ENCODE data around the gene DTX3. TPM values are rescaled to one million over a fixed set of nuclear protein-coding genes. Genes with fewer than 3 reads are reported as not detected.
"Not testable (repeated sequence)": the region's sequence is repeated elsewhere in the genome, so short reads cannot be mapped to it uniquely, and the experiment has no call there.

Gene DTX3
- total and polyA plus RNA-seq, 12 donors, result 20.4 to 136 (median 47.6) TPM

DNA sequence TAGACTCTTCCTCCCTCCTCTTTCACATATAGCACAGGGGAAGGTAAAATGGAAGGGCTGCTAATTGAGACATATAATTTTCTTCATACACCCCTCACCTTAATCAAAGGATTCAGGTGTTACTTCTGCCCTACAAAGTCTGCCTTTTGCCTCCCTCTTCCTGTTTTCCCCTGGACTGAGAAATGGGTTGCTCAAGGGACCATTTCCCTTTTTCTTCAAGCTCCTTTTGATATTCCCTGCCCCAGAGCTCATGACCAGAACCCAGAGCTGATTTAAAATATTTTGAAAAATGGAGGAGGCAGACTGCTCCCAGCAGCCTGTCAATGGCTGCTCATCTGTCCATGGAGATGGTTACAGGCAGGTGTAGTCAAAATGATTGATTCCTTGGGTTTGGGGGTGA lies 19.9 kb upstream of the DTX3 start:
- H3K9me3 ChIP-seq (replicated peaks in 1 of 3), result no peaks in the 10 kb centered on the region
- H3K27ac ChIP-seq, result no peak overlapping the region
- intact Hi-C loops (cut with DNase I), result no loop called here
- H3K4me3 ChIP-seq, result no peak overlapping the region
- no peak for DNase-seq
- TF ChIP-seq POLR2A (IDR thresholded peaks at IDR 0.05) (no peak), CTCF (IDR thresholded peaks at IDR 0.05) (no peak)
- H3K27me3 ChIP-seq, result peaks cover 5% of the 10 kb centered on the region
- H3K4me1 ChIP-seq (replicated peaks in 1 of 2), result no peaks in the 10 kb centered on the region
- no peaks in the 10 kb centered on the region for H3K36me3 ChIP-seq (replicated peaks in 1 of 2)

DNA sequence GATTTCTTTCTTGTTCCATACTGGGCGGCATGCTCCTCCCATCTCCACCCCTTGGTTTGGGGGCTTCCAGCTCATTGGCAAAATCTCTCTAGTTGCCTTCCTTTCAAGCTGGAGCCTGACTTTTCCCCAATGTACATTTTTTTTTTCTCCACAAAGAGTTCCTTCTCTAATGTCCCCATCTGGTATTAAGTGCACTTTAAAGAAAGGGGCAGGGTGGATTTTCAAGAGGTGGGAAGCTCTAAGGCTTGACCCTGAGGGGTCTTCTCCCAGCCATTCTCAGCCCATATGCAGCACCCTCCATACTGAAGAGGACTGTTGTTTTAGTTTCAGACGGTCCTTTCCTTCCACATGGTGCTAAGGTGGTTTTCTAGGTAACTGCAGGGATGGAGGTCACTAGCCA lies 19.5 kb upstream of the DTX3 start:
- Histone ChIP-seq H3K36me3 (replicated peaks in 1 of 2) (no peaks in the 10 kb centered on the region), H3K4me3 (no peak overlapping the region), H3K27me3 (peaks cover 5% of the 10 kb centered on the region), H3K4me1 (replicated peaks in 1 of 2) (no peaks in the 10 kb centered on the region), H3K9me3 (replicated peaks in 1 of 3) (no peaks in the 10 kb centered on the region), H3K27ac (no peak overlapping the region)
- intact Hi-C loops (cut with DNase I), result no loop called here
- no peak for DNase-seq
- WGBS, 4 donors, result 60 to 91% (median 80%) methylated on average over 2 of the region's 2 CpGs
- TF ChIP-seq POLR2A (IDR thresholded peaks at IDR 0.05), result no peak
- no peak for TF ChIP-seq CTCF (IDR thresholded peaks at IDR 0.05)

DNA sequence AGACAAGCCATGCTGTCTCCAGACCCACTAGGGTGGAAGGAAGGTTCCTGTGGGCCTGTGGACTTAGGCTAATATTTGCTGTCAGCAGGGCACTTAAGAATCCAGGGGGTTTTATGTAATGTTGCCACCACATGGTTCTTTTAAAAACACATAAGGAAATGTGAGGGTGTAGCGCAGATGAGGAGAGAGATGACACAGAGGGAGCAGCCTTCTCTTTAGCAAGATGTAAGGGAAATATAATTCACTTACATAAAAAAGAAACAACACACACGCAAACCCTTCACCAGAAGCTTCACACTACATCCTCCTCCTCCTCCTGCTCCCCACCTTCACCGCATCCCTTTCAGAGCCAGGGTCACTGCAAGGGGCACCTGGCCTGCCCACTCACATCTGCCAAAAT lies 18.5 kb upstream of the DTX3 start:
- DNase-seq, result no peak
- no peak for TF ChIP-seq POLR2A (IDR thresholded peaks at IDR 0.05)
- TF ChIP-seq CTCF (IDR thresholded peaks at IDR 0.05), result no peak
- peaks cover 5% of the 10 kb centered on the region for H3K27me3 ChIP-seq
- WGBS, 4 donors, result 80 to 90% (median 86%) methylated on average over 3 of the region's 3 CpGs
- H3K9me3 ChIP-seq (replicated peaks in 1 of 3), result no peaks in the 10 kb centered on the region
- H3K4me1 ChIP-seq (replicated peaks in 1 of 2), result peaks cover 0 to 5% of the 10 kb centered on the region in 2 donors
- no peak overlapping the region for H3K4me3 ChIP-seq
- intact Hi-C loops (cut with DNase I), result no loop called here
- no peaks in the 10 kb centered on the region for H3K36me3 ChIP-seq (replicated peaks in 1 of 2)
- no peak overlapping the region for H3K27ac ChIP-seq

GRCh38 chr12:57586832-57587429 lies 17.7 kb upstream of the DTX3 start:
- no peak overlapping the region for H3K27ac ChIP-seq
- intact Hi-C loops (cut with DNase I), result no loop called here
- peaks cover 5 to 9% of the 10 kb centered on the region in 2 donors for H3K4me1 ChIP-seq (replicated peaks in 1 of 2)
- H3K4me3 ChIP-seq, result no peak overlapping the region
- TF ChIP-seq CTCF (IDR thresholded peaks at IDR 0.05) (no peak), POLR2A (IDR thresholded peaks at IDR 0.05) (no peak)
- H3K36me3 ChIP-seq (replicated peaks in 1 of 2), result no peaks in the 10 kb centered on the region
- H3K27me3 ChIP-seq, result peaks cover 2% of the 10 kb centered on the region
- H3K9me3 ChIP-seq (replicated peaks in 1 of 3), result no peaks in the 10 kb centered on the region
- WGBS, 4 donors, result 73 to 86% (median 81%) methylated on average over 3 of the region's 3 CpGs
- no peak for DNase-seq

DNA sequence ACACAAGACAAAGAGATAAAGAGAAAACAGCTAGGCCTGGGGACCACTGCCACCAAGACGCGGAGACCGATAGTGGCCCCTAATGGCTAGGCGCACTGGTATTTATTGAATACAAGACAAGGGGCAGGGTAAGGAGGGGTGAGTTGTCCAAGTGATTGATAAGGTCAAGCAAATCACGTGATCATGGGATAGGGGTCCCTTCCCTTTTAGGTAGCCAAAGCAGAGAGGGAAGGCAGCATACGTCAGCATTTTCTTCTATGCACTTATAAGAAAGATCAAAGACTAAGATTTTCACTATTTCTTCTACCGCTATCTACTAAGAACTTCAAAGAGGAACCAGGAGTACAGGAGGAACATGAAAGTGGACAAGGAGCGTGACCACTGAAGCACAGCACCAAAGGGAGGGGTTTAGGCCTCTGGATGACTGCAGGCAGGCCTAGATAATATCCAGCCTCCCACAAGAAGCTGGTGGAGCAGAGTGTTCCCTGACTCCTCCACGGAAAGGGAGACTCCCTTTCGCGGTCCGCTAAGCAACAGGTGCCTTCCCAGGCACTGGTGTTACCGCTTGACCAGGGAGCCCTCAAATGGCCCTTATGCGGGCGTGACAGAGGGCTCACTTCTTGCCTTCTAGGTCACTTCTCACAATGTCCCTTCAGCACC lies 15.5 kb upstream of the DTX3 start:
- H3K27me3 ChIP-seq; H3K27ac ChIP-seq; H3K36me3 ChIP-seq (replicated peaks in 1 of 2); intact Hi-C loops (cut with DNase I); DNase-seq; H3K9me3 ChIP-seq (replicated peaks in 1 of 3); H3K4me3 ChIP-seq: not testable (repeated sequence)
- WGBS, 4 donors, result 78 to 87% (median 84%) methylated on average over 9 to 15 of the region's 15 CpGs
- peaks cover 7 to 14% of the 10 kb centered on the region in 2 donors for H3K4me1 ChIP-seq (replicated peaks in 1 of 2)

All from adrenal gland (tissue), 12 donors.